Activated CD4-positive, alpha-beta T cell treated with anti-CD3 and anti-CD28 coated beads, Interleukin-2, amount 50 U/mL, for 48 hours (primary cell): Measurements from ENCODE around the gene ALS2CL.
"Not testable (repeated sequence)": the region's sequence is repeated elsewhere in the genome, so short reads cannot be mapped to it uniquely, and the experiment has no call there.

Experiments
- DNase-seq, 2 experiments: peaks; one replicate each; pipeline ENCODE4 v3.0.0-alpha.2; 2020

ALS2CL gene

DNA sequence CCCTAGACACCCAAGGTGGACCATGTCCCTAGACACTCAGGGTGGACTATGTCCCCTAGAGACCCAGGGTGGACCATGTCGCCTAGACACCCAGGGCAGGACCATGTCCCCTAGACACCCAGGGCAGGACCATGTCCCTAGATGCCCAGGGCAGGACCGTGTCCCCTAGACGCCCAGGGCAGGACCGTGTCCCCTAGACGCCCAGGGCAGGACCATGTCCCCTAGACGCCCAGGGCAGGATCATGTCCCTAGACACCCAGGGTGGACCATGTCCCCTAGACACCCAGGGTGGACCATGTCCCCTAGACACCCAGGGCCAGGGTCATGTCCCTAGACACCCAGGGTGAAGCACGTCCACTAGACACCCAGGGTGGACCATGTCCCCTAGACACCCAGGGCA, 10.9 kb upstream of the ALS2CL start:
- not testable (repeated sequence) for DNase-seq

DNA sequence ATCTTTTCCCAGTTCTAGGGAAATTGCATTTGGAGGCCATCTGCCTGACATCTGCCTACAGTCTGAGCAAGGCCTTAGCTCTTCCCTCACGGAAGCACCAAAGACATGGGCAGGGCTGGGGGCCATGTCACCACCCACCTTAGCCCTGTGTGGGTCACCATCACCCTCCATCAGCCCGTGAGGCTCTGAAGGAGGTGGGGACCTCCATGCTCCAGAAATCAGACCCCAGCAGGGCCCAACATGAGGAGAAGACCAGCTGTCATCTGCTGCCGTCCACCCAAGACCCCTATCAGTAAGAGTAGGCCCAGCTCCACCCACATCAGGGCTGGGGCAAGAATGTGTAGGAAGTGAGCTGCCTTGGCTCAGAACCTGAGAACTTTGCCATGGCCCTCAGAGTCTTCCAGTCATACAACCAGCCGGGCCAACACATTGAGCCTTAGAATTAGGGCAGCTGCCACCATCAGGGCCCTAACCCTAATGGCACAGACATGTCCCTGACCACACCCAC, 9.6 kb upstream of the ALS2CL start:
- no peak for DNase-seq

DNA sequence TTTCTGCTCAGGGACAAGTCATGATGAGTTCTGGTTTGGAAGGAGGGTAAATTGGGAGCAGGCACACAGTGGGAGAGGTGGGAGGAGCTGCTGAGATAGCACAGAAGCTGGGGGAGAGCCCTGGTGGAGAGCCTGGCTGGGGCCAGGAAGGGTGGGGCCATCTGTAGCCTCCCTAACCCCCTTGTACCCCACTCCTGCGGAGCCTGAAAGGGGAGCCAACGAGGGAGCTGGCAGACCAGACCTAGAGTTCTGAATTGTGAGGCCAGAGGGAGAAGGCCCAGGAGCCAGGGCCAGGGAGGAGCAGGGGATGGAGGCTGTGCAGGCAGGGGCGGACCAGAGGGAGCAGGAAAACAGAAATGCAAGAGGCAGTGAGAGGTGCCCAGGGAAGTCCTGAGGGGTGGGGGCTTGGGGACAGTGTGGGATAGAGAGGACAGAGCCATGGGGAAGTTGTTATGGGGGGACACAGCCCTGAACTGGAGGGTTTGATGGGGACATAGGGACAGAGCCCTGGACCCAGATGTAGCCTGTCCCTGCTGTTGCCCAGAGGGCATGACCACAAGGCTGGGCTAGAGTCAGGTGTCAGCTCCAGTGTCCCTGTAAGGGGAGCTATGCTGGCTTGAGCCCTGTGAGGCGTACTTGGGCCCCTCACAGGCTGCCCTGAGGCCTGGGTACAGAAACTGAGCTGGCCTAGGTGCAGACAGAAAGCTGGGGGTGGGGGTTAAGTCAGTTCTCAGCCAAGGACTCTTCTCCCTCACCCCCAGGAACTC, 8.9 kb upstream of the ALS2CL start:
- DNase-seq, result no peak

DNA sequence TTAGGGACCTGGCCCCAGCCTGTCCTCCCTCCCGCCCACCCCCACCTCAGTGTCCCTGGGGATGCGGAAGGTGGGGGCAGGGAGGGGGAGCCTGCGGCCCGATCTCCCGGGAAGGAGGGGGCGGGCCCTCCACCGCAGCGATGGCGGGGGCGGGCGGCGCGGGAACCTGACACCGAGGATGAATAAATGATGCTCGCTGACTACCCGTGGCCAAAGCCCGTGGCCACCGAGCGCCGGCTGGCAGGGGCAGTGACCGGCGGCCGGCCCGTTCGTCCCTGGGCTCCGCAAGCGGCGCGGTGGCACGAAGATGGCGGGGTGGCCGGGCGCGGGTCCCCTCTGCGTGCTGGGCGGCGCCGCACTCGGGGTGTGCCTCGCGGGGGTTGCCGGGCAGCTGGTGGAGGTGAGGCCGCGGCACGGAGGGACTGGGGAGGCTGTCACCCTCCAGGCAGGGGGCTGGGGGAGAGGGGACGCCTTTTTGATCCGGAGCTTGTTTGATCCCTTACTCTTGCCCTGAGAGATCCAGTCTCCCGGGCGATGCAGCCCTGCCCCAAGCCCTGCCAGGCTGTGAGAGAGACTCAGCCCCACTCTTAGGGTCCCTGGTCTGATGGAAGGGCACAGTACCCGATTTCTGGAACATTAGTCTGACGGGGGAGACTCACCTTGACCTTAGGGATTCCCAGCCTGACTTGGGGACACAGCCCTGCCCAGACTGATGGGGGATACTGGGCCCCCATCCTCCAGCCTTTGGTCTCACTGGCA, 7.9 kb upstream of the ALS2CL start, which contains the start of gene TMIE:
TSS of gene TMIE (plus strand) at position 212 of the 759 bp plus-strand sequence. CDS start at position 308, 96 bp downstream.
- no peak for DNase-seq

DNA sequence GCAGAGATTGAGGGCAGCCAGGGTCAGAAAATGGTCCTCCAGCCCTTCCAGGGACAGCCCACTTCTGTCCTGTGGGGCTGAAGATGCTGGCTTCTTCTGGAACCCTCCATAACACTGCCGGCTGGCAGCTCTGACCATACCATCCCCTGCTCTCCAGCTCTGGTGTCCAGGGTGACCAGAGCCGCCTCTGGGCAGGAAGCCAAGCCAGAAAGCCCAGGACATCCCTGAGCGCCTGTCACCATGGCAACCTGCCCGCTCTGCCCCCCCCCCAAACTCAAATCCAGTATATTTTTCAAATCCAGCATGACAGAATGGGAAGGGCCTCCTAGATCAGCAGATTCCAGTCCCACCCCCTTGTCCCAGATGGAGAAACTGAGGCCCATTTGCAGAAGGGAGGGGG, 7.3 kb upstream of the ALS2CL start:
- no peak for DNase-seq

DNA sequence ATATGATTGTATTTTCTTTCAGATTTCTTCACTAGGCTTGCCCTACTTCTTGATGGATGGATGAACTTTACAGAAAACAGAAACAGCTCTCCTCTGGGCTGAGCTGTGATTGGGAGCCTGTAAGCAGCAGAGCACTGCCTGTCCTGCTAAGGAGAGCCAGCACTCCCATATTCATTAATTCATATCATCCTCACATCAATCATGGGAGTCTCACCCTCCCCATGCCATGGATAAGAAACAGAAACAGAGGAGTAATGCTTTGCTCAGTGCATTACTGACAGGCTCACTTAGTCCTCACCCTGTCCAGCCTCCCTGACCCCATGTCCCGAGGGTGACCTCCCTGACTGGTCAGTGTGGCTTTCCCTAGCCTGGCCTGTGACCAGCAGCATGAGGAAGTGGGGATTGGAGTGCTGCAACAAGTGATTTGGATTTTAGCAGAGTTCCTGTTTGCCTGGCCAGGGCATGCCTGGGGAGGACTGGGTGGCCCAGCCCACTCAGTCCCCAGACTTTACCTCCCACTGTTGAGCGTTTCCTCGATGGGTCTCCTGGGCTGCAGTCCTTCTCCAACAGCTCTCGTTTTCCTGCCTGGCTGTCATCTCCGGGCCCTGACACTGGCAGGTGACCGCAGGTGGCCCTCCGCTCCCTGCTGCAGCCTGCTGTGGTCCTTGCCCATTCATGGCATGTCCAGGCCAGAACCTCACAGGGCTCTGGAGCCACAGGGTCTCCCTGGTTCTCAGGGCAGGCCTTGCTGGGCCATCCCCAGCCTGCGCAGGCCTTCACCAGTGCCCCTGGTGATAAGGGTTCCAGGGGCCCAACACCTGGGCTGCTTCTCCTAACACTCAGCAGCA, 6.4 kb upstream of the ALS2CL start:
- DNase-seq, result no peak

DNA sequence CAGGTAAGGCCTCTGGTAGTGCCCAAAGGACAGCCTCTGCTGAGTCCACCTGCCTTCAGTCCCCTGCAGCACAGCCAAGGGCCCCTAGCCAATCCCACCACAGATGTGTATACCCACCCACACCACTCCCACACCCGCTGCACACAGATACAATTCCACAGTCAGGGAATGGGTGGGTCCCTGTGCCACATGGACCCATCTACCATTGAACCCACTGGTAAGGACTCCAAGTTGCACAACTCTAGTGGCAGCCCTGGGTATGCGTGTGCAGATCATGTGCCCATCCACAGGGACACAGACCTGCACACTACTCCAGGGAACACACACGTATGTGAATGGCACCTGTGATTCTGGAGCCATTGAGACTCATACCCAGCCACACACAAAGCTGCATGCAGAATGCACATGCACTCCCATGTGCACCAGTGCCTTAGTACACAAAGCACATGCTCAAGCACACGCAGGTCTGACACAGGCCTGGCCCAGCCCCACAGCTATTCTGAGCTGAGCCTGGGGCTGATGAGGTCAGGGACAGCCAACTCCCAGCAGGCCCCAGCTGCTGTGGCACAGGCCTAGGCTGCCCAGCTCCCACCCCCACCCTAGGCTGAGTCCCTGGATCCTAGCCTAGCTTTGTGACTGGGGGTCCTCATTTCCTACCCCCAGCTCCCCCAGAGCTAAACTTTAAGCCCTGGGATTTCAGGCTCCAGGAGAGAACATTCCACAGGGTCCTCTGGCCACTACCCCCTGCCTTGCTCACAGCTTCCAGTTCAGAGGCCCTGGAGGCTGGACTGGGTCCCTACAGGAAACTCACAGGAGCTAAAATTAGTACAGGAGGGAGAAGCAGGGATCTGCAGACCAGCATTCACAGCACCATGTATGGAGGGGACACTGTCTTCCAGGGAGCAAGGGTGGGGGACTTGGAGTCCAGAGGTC, 2.7 kb upstream of the ALS2CL start:
- DNase-seq, result no peak

DNA sequence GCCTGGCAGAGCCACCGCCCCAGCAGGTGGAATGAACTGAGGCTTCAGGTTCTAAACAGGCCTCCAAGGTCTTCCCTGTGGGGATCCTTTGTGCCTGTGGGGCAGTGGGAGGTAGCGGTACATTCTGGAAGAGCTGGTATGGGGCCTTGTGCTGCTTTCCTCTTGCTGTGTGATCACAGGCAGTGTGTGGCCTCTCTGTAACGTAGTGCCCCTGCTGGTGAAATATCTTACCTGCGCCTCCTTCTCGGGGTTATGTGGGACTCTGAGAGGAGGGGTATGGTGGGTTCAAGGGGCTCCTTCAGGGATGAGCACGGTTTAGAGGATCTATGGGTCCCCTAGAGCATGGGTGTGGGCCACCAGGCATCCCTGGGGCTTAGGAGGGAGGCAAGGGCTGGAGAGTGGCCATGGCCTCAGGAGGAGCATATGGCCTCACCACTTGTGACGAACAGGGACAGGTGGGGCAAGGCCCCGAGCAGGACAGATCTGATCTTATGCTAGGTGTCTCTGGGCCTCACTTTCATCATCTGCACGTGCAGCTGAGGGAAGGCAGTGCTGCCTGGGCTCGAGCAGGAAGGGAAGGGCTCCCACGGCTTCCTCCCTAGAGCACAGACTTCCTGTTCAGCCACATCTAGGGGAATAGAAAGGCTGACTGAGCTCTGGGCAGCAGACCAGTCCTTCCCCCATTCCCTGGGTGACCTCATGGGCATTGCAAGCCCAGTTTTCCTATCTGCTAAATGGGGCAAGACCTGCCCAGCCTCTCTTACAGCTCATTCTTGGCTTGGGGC, 1.9 kb upstream of the ALS2CL start:
- DNase-seq, result peak; percentile 54 to 55

DNA sequence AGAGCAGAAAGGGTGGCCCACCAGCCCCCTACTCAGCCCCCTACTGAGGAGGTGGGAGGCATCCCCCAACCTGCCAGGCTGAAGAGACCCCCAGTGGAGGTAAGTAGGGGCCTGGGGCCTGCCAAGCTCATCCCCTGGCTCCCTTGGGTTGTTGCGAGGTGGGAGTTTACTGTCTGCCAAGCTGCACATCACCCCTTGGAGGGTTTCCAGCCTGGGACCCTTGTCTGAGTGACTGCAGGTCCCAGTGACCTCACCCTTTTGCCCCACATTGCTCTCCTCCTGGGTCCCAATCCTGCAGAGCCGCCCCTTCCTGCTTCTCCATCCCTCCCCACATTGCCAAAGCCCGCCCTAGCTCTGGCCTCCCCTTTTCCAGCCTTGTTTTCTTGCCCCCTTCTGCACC, 1.0 kb upstream of the ALS2CL start:
- DNase-seq, result no peak

DNA sequence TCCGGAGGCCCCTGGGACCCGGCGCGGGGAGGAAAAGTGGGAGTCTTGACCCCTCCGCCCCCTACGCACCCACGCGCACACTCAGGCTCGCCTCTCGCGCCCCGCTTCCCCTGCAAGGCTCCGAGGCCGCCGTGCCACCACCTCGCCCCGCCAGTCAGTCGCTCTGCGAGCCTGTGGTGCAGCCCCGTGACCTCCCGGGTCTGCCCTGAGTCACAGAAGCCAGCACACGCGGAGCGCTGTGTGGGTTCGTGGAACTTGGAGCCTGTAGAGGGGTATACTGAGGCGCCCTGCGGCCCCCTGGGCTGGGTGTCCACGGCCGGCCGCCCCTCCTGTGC, 380 bp upstream of the ALS2CL start:
- peak; percentile 37 to 50 for DNase-seq

DNA sequence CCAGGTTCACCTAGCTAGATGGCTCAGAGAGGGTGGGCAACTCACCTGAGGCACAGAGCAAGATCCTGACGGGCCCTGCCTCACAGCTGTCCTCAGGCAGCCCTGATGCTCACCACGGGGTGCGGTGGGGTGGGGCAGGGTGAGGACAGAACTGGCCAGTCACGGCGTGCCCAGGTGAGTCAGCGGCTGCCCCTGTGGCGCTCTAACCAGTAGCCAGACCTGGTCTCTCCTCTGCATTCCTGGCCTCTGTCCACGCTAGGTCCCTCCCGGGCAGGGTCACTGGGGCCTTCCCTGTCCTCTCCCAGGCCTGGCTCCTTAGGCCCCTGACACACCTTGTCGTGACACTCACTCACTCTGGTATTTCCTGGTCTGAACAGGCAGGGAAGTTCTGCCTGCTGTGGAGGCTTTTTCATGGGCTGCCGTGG, 901 bp downstream of the ALS2CL start:
- peak in 1 of 2 experiments; percentile 7 for DNase-seq

DNA sequence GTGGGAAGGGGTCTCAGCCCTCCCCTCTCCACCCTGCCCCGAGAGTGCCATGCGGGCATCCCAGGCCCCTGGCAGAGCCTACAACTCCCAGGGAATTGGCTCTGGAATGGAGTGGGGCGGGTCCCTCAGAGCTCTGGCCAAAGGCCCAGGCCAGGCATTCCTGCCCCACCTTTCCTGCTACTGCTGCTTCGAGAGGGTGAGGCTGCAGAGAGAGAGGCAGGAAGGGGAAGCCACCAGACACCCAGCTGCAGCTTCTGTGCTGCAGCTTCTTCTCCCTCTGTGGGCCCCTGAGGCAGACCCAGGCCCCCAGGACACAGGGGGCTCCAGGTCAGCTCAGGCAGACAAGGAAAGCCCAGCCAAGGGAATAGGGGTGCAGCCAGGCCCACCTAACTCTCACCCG, 2.7 kb downstream of the ALS2CL start:
- DNase-seq, result no peak

DNA sequence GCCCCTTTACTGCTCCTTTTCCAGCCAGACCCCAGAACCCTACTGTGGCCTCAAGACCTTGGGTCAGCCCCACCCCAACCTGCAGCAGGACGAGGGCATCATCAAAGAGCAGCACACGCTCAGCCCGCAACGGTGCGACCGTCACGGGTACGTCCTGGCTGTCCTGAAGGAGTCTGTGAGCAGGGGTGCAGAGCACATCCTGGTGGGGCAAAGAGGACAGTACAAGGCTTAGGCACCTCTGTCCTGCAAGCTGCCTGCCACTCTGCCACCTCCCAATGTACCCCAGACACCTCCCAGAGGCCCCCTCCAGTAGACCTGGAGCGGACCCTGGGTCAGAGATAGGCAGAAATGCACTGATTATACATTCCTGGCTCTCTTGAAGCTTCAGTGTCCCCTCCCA, 8.0 kb downstream of the ALS2CL start:
- DNase-seq, result no peak

DNA sequence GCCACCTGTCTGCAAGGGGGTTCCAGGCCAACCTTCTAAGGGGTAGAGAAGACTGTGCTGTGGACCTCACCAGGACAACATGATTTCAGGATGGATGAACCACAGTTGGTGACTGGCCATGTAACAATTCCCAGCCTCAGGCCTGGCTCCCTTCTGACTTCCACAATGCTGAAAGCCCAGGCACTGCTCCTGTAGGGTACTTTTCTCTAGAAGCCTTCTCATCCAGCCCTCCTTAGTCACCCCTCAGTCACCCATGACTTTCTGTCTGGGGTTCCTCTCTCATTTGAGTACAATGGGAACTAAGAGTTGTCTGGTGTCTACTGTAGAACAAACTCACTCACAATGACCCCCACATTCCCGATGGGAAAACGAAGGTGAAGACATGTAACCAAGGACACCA, 8.6 kb downstream of the ALS2CL start:
- DNase-seq, result no peak

DNA sequence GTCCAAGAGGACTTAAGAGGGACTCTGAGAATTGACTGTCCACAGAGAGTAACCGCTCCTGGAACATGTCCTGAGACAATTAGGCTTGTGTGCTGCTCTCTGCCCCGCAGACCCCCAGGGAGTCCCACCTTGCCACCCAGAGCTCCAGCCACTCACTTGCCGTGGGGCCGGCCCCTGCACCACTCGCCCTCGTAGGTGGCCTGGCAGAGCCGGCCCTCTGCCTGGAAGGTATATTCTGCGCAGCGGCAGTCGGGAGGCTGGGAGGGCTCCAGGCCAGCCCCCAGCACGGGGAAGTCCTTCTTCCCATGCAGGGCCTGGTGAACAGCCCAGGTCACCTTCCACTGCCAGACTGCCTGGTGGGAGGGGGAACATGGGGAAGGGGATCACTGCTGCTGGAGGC, 10.5 kb downstream of the ALS2CL start:
- DNase-seq, result no peak

DNA sequence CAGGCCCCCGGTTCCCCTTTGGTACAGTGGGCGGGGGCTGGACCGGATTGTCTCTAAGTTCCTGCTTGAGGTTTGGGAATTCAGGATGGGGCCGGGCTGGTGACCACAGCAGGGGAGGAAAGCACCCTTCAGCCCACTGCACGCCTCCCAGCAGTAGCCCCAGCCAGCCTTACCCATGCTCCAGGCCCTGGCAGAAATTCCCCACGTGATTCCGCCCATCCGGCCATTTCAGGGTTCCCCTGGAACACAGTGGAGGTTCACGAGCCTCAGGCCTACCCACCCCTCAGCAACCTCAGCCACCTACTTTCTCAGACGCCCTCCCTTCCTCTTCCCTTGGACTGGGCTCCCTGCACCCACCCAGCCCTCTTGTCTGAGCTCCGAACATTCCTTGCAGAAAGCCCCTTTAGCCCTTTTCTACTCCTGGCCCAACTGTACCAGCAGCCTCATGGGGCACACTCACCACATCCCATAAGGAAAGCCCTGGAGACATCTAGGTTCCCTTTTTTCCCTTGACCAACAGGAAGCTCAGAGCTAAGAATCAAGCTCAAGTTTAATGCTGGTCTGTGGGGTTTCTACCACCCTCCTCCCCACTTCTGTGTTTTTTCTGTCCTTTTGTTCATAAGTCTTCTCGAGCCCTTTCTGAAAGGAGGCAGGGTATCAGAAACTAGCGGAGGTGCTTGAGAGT, 11.5 kb downstream of the ALS2CL start:
- DNase-seq, result no peak

DNA sequence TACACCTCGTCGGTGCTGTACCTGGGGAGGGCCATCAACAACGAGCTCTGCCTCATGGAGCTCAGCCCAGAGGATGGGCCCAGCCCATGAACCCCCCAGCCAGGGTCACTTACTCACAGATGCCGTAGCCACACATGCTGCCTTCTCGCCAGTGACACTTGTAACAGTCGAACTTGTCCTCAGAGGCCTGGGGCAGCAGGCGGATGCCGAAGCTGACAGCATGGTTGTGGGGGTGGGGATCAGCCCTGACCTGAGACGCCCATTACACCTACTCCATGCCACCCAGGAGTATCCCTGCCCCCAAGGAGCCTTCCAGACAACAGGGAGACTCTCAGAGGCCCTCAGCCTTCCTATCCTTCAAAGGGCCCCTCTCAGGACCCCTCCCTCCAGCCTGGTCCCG, 12.1 kb downstream of the ALS2CL start:
- DNase-seq, result no peak

DNA sequence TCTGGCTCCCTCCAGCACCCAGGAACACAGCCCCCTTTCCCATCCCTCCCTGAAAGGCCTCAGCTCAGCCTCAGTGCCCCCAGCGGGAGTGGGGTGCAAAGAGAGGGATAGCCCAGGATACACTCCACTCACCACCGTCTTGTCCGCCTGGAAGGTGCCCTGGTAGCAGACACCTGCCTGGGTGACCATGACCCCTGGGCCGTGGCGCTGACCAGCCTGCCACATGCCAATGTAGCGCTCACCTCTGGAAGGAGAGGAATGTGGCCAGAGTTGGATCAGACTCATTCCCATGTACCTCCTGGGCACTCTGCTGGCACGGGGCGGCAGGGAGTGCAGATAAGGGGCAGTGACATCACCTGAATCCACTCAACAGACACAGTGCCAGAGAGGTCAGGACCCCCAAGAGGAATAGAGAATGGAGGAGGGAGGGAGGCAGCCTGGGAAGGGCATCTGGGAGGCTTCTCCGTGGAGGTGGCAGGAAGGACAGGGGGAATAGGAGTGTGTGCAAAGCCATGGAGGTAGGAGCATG, 13.1 kb downstream of the ALS2CL start:
- DNase-seq, result no peak

DNA sequence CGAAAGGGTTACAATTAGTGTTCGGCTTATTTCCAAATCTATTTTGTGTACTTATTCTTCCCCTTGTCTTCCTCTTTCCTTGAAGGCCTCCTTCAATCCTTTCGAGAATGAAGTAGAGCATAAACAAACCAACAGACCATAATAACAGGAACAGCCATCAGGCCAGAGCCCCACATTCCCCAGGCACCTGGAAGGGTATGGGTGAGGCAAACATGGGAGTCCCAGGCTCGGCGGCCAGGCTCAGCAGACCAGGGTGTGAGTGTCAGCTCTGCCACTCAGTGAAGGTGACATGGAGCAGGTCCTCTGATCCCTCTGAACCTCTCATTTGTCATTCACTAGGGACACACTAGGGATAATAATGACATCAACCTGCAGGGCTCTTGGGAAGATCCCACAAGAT, 13.8 kb downstream of the ALS2CL start:
- no peak for DNase-seq

DNA sequence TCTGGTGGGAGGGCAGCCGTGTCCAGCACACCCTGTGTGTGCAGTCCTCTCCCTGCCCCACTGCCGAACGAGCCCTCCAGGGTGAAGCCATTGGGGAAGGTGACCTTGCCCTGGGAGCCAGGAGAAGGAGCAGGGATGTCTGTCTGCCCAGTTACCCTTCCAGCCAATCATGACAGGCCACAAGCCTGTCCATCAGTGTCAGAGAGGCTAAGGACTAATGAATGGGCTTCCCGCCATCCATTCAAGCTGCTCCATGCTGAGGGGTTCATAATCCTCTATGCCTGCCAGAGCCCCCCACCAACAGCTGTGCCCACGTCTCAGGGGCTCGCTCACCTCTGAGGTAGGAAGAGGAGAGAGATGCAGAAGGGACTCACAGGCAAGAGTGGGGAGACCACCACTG, 15.2 kb downstream of the ALS2CL start:
- no peak for DNase-seq

DNA sequence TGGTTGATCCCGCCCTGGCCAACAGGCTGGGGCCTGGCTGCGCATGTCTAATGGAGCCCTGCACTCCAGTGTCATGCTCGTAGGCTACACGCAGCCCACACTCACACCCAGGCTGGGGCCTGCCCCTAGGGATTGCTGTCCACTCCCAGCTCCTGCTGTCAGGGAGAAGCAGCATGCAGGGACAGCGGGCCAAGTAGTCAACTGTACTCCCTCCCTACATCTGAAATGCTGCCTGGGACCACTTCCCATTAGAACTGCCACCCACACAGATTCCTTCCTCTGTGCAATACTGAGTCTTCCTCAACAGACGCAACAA, 16.1 kb downstream of the ALS2CL start:
- no peak for DNase-seq
